ENCODE data around the gene ARMS2.

- TF ChIP-seq CTCF (IDR thresholded peaks at IDR 0.05) (no peak), POLR2A (IDR thresholded peaks at IDR 0.05) (no peak), POLR2AphosphoS5 (IDR thresholded peaks at IDR 0.05) (no peak)
Observed at GRCh38 chr10:122421054-122421625, 33.3 kb upstream of the ARMS2 start.

Measured in suprapubic skin (tissue), 4 donors.